ENCODE data around the gene BST2. TPM values are rescaled to one million over a fixed set of nuclear protein-coding genes. Genes with fewer than 3 reads are reported as not detected.

The BST2 gene
- total and polyA plus RNA-seq, 9 of the 15 experiments (the other 6 are each of a cell fraction or from before 2014, with no cell fraction given): 11.2 to 232 (median 151) TPM

GRCh38 chr19:17418710-17419109, 13.3 kb upstream of the BST2 start:
- no peaks in the 10 kb centered on the region for H3K9me1 ChIP-seq (ENCODE audit: control insufficient read depth, insufficient read depth, low read length)
- H4K20me1 ChIP-seq (replicated peaks; ENCODE audit: control insufficient read depth, insufficient read depth, low read length): no peaks in the 10 kb centered on the region
- no TSS peak for BruUV-seq (replicated peaks)
- intact Hi-C loops (cut with micrococcal nuclease): loop anchor here (1.0 to 2.0 kb wide), 2 partner anchors 13 to 24 kb away; partner anchors contain the start of genes BST2 and CCDC194
- no peak for ATAC-seq
- whole genome bisulfite sequencing (ENCODE audit: insufficient coverage, low coverage, missing lambda C conversion rate): 4% methylated on average over 3 of the region's 3 CpGs
- peak overlapping the region; percentile 72 for H3K27ac ChIP-seq (ENCODE audit: extremely low read depth, low read depth, low read length)
- H3K4me1 ChIP-seq (replicated peaks in 1 of 2; ENCODE audit: control insufficient read depth in 2 of 2, insufficient read depth in 2 of 2, low read length in 2 of 2): peaks cover 7 to 16% of the 10 kb centered on the region in 2 experiments; a peak in 3 of 5 replicates
- H3K4me2 ChIP-seq (ENCODE audit: insufficient read depth, low read length): peak overlapping the region; percentile 83
- H3K9ac ChIP-seq (ENCODE audit: insufficient read depth in 1 of 2, low read depth in 2 of 2, low read length in 2 of 2): peak overlapping the region; percentile 74 to 88; a peak in 3 of 4 replicates
- peaks cover 6% of the 10 kb centered on the region; the same call in 2 of the 3 replicates for H3K79me2 ChIP-seq (ENCODE audit: control insufficient read depth, insufficient read depth, low read length)
- ChIA-PET CTCF (ENCODE audit: low intra/inter-chr PET ratio) (no interaction called here), POLR2A (interaction anchor here (1.0 to 2.1 kb wide), 5 partner anchors 12 to 161 kb away, joined by 3 to 20 read pairs (median 8); partner anchors contain the start of gene BST2)
- no peak for FAIRE-seq
- H3K9me3 ChIP-seq (replicated peaks; ENCODE audit: control insufficient read depth, insufficient read depth, low read depth, low read length): no peaks in the 10 kb centered on the region
- DNase-seq (ENCODE audit: extremely low read depth in 1 of 4, low spot score in 3 of 4): no peak
- peak overlapping the region; percentile 47 for H3K4me3 ChIP-seq
- H3K36me3 ChIP-seq (ENCODE audit: control insufficient read depth, insufficient read depth, low read length): peaks cover 15% of the 10 kb centered on the region; the same call in 1 of the 3 replicates
- H3K27me3 ChIP-seq (ENCODE audit: control insufficient read depth in 2 of 2, insufficient read depth in 2 of 2, low read length in 2 of 2): no peaks in the 10 kb centered on the region
- peak overlapping the region; percentile 84 for H2AFZ ChIP-seq (ENCODE audit: low read depth, low read length)
- in situ Hi-C loops (cut with MboI): no loop called here
- TF ChIP-seq NFIX (CRISPR knock-in tag; IDR thresholded peaks at IDR 0.05; ENCODE audit: low read depth): no peak
- peak; percentile 82 for TF ChIP-seq RFX1 (IDR thresholded peaks at IDR 0.05)
- no peak for TF ChIP-seq ZNF274 (IDR thresholded peaks at IDR 0.05; ENCODE audit: borderline replicate concordance, low read depth, low read length)
- no peak for TF ChIP-seq HMGN3 (IDR thresholded peaks at IDR 0.05; ENCODE audit: borderline replicate concordance, extremely low read depth, insufficient read length, low read depth, low read length)
- peak; percentile 66; the same call in 1 of the 2 replicates for TF ChIP-seq FOXJ3 (CRISPR knock-in tag; IDR thresholded peaks at IDR 0.05)
- no peak for TF ChIP-seq GABPB2 (CRISPR knock-in tag; conservative IDR thresholded peaks at IDR 0.05)
- TF ChIP-seq CREB1 (IDR thresholded peaks at IDR 0.05): no peak
- TF ChIP-seq CREB1 (CRISPR knock-in tag; IDR thresholded peaks at IDR 0.05): no peak
- TF ChIP-seq ZFPM2 (CRISPR knock-in tag; IDR thresholded peaks at IDR 0.05): no peak
- TF ChIP-seq ZNF76 (CRISPR knock-in tag; IDR thresholded peaks at IDR 0.05; ENCODE audit: borderline replicate concordance): no peak
- peak; percentile 86 for TF ChIP-seq ZNF384 (IDR thresholded peaks at IDR 0.05; ENCODE audit: low read depth, low read length)
- no peak for TF ChIP-seq MIER1 (IDR thresholded peaks at IDR 0.05; ENCODE audit: low read depth)
- TF ChIP-seq DDX20 (tag; IDR thresholded peaks at IDR 0.05; ENCODE audit: low read depth): no peak
- no peak for TF ChIP-seq IRF1 (CRISPR knock-in tag; IDR thresholded peaks at IDR 0.05; ENCODE audit: borderline replicate concordance)
- 0 out of 2 replicates have a peak, but pooled peaks have one; percentile 28 for TF ChIP-seq CUX1 (CRISPR knock-in tag; IDR thresholded peaks at IDR 0.05)
- TF ChIP-seq CTBP1 (IDR thresholded peaks at IDR 0.05; ENCODE audit: borderline replicate concordance): 0 out of 2 replicates have a peak, but pooled peaks have one; percentile 9
- peak; percentile 58; the same call in 1 of the 2 replicates for TF ChIP-seq ESRRA (IDR thresholded peaks at IDR 0.05; ENCODE audit: borderline replicate concordance, low read depth)
- TF ChIP-seq NR2C1 (IDR thresholded peaks at IDR 0.05): peak; percentile 47; the same call in 1 of the 2 replicates
- TF ChIP-seq NR2C1 (tag; IDR thresholded peaks at IDR 0.05): peak; percentile 62
